KMS-11 (cell line): Measurements from ENCODE around the gene GBX1.

Experiments
- H2AFZ ChIP-seq: fragments of 200-600 bp; sonication (generic); 2 replicates; pipeline ENCODE4 v1.6.1; 2016; ENCODE audit warnings: antibody characterized with exemption, mixed run types, low read depth
- H3K27ac ChIP-seq: fragments of 200-600 bp; sonication (generic); 2 replicates; pipeline ENCODE4 v1.6.1; 2016; ENCODE audit warnings: mild to moderate bottlenecking, mixed run types
- H3K27me3 ChIP-seq: fragments of 200-600 bp; sonication (generic); 2 replicates; pipeline ENCODE4 v1.6.1; 2017; ENCODE audit warnings: mild to moderate bottlenecking, low read depth, mixed run types, moderate library complexity; ENCODE audit not compliant: insufficient read depth
- H3K36me3 ChIP-seq: fragments of 200-600 bp; sonication (generic); 2 replicates; pipeline ENCODE4 v1.6.1; 2017; ENCODE audit warnings: mild to moderate bottlenecking, mixed run types; ENCODE audit not compliant: insufficient read depth
- H3K4me1 ChIP-seq: fragments of 200-600 bp; sonication (generic); 2 replicates; pipeline ENCODE4 v1.6.1; 2016; ENCODE audit warnings: mild to moderate bottlenecking, low read depth, mixed run types; ENCODE audit not compliant: poor library complexity, severe bottlenecking
- H3K4me2 ChIP-seq: fragments of 200-600 bp; sonication (generic); 2 replicates; pipeline ENCODE4 v1.7.0; 2016; ENCODE audit warnings: mild to moderate bottlenecking, mixed run types
- H3K4me3 ChIP-seq: fragments of 200-600 bp; sonication (generic); IDR thresholded peaks from 2 replicates; pipeline ENCODE4 v1.6.1; 2017; ENCODE audit warnings: low read depth, low read length, mixed read lengths; ENCODE audit not compliant: insufficient read depth
- H3K79me2 ChIP-seq: fragments of 200-600 bp; sonication (generic); 2 replicates; pipeline ENCODE4 v1.6.1; 2016; ENCODE audit warnings: low read depth, mixed run types; ENCODE audit not compliant: insufficient read depth
- H3K9ac ChIP-seq: fragments of 200-600 bp; sonication (generic); 2 replicates; pipeline ENCODE4 v1.6.1; 2016; ENCODE audit warnings: mild to moderate bottlenecking, mixed run types
- H4K20me1 ChIP-seq: fragments of 200-600 bp; sonication (generic); 2 replicates; pipeline ENCODE4 v1.6.1; 2016; ENCODE audit warnings: mild to moderate bottlenecking, mixed run types; ENCODE audit not compliant: insufficient read depth
- TF ChIP-seq, protein P1 (sequence below): fragments of 200-600 bp; sonication (generic); conservative IDR thresholded peaks from 2 replicates; pipeline ENCODE4 v1.6.1; 2017; ENCODE audit warnings: low read depth, mild to moderate bottlenecking, antibody characterized with exemption, low read length, moderate library complexity, mixed read lengths

GBX1 gene

DNA sequence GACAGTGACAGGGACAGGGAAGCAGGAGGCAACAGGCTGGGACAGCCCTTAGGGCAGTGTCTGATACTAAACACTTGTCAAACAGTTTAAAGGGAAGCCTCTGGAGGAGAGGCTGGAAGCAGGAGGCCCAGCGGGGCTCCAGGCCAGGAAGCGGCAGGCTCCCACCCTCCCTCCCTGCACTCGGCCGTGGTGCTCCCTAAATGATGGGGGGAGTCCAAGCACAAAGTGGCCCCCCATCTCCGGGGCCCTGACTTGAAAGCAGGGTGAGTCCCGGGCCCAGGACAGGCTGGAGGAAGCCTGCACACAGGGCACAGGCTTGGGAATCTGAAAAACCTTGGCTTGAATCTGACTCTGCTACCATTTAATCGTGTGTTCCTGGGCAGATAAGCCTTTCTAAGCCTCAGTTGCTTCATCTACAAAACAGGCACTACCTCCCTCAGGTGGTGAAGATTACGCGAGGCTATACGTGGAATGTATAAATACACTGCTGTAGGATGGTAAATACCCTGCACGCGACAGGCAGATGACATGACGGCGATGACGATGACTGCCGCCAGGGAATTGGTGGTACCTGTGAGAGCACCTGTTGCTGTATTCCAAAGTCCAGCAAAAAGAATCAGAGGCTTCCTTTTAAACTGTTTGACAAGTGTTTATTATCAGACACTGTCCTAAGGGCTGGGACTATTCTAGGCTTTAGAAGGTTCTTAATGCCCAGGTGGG is 34.1 kb downstream of the GBX1 start:
- Histone ChIP-seq H2AFZ (no peak overlapping the region), H3K4me3 (no peak overlapping the region), H3K79me2 (no peaks in the 10 kb centered on the region), H3K27ac (no peak overlapping the region), H3K4me1 (peaks cover 14% of the 10 kb centered on the region), H3K4me2 (no peak overlapping the region), H3K27me3 (no peaks in the 10 kb centered on the region), H3K36me3 (no peaks in the 10 kb centered on the region; the same call in 1 of the 2 replicates), H4K20me1 (no peaks in the 10 kb centered on the region), H3K9ac (no peak overlapping the region)
- TF ChIP-seq, protein P1, sequence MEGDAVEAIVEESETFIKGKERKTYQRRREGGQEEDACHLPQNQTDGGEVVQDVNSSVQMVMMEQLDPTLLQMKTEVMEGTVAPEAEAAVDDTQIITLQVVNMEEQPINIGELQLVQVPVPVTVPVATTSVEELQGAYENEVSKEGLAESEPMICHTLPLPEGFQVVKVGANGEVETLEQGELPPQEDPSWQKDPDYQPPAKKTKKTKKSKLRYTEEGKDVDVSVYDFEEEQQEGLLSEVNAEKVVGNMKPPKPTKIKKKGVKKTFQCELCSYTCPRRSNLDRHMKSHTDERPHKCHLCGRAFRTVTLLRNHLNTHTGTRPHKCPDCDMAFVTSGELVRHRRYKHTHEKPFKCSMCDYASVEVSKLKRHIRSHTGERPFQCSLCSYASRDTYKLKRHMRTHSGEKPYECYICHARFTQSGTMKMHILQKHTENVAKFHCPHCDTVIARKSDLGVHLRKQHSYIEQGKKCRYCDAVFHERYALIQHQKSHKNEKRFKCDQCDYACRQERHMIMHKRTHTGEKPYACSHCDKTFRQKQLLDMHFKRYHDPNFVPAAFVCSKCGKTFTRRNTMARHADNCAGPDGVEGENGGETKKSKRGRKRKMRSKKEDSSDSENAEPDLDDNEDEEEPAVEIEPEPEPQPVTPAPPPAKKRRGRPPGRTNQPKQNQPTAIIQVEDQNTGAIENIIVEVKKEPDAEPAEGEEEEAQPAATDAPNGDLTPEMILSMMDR = no peak

DNA sequence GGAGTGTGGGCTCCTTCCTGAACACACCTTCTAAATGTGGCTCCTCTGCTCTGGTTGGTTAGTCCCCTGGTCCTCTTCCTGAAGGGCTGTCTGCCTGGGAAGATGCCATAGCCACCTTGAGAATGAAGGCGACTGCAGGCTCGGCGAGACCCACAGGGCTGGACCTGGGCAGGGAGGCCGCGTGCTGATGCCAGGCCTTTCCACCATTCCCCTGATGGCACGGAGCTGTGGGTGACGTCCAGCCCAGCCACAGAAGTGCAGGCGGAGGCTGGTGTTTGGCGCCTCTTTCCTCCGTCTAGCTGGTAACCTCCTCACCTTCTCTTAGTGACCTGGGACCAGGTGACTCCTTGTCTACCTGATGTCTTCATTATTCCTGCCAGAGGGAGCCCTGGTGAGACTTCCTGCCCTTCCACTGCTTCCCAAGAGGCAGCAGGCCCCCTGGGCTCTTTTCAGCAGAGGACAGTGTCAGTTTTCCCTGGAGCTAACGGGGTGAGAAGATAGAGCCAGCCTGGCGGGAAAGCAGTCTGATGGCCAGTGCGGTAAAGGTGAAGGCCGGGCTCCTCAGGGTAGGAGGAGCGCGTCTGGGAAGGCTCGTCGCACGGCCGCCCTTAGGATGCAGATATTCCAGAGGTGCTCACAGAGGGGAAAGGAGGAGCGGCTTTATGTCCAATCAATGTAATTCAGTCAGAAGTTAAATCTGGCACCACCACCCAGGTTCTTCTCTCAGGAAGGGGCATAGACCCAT is 34.9 kb downstream of the GBX1 start:
- Histone ChIP-seq H3K36me3 (no peaks in the 10 kb centered on the region; the same call in 1 of the 2 replicates), H3K27ac (no peak overlapping the region), H3K4me2 (no peak overlapping the region), H2AFZ (no peak overlapping the region), H3K4me3 (no peak overlapping the region), H4K20me1 (no peaks in the 10 kb centered on the region), H3K9ac (no peak overlapping the region), H3K4me1 (peaks cover 14% of the 10 kb centered on the region), H3K79me2 (no peaks in the 10 kb centered on the region), H3K27me3 (no peaks in the 10 kb centered on the region)
- TF ChIP-seq, protein P1 = no peak

DNA sequence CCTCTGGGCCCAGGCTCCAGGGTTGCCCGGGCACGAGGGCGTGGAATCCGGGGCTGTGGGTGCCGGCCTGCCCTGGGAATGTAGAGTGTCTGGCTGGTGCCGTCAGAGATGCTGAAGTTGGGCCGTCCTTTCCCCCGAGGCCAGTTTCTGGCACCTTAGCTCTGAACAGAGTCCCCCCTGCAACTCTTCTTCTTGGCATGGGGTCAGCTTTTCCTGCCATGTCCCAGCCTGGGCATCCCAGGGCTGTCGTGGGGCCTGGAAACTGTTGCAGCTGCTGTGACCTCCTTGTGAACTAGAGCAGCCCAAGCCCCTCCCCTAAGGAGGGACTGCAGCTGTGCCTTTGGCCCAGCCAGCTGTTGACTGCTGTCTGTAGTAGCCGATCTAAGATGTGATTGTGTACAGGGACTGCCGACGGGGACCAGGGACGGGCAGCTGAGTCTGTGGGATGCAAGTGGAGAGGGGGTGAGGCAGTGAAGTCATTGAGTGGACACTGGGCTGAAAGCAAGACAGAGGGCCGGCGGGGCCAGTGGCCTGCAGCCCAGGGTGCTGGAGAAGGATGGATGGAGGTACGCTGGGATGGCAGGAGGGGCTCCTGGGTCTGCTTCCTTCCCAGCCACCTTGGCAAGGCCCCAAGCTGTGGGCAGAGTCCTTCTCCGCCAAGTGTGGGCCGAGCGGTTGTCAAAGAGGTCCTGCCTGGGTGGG is 35.8 kb downstream of the GBX1 start:
- no peak overlapping the region for H3K4me2 ChIP-seq
- no peaks in the 10 kb centered on the region for H3K27me3 ChIP-seq
- H4K20me1 ChIP-seq = no peaks in the 10 kb centered on the region
- H3K27ac ChIP-seq = no peak overlapping the region
- no peaks in the 10 kb centered on the region; the same call in 1 of the 2 replicates for H3K36me3 ChIP-seq
- TF ChIP-seq, protein P1 = no peak
- no peaks in the 10 kb centered on the region for H3K79me2 ChIP-seq
- H3K4me1 ChIP-seq = peaks cover 14% of the 10 kb centered on the region
- no peak overlapping the region for H3K4me3 ChIP-seq
- no peak overlapping the region for H2AFZ ChIP-seq
- H3K9ac ChIP-seq = no peak overlapping the region

DNA sequence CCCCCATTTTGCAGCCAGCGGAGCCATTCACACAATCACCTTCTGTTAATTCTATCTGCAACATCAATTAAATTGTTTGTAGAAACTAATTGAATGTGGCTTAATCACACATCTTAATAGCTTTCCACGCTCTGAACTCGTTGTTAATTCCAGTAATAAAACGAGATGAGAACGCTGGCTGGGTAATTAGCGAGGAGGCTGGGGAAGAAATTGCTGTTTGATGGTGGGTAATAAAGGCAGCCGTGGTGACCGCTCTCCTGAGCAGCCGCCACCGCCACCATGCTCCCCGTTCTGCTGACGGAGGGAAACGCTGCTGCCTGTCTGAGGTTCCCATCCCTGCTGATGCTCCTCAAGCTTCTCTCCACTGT is 36.3 kb downstream of the GBX1 start:
- H3K27ac ChIP-seq = no peak overlapping the region
- no peak overlapping the region for H2AFZ ChIP-seq
- no peaks in the 10 kb centered on the region; the same call in 1 of the 2 replicates for H3K36me3 ChIP-seq
- no peak overlapping the region for H3K9ac ChIP-seq
- peaks cover 14% of the 10 kb centered on the region for H3K4me1 ChIP-seq
- H3K27me3 ChIP-seq = no peaks in the 10 kb centered on the region
- no peak overlapping the region for H3K4me2 ChIP-seq
- H4K20me1 ChIP-seq = no peaks in the 10 kb centered on the region
- no peaks in the 10 kb centered on the region for H3K79me2 ChIP-seq
- H3K4me3 ChIP-seq = no peak overlapping the region
- TF ChIP-seq, protein P1 = no peak
